NCI-H2196 (cell line): ENCODE results near the gene DKK1.

Experiments
- DNase-seq: peaks from one replicate; lab custom pipeline; 2025; ENCODE audit not compliant: unreplicated experiment; lab: John Stamatoyannopoulos, UW

The DKK1 gene

DNA sequence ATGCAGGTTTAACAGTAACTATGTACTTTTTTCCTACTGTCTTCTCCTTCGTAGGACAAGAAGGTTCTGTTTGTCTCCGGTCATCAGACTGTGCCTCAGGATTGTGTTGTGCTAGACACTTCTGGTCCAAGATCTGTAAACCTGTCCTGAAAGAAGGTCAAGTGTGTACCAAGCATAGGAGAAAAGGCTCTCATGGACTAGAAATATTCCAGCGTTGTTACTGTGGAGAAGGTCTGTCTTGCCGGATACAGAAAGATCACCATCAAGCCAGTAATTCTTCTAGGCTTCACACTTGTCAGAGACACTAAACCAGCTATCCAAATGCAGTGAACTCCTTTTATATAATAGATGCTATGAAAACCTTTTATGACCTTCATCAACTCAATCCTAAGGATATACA lies 2.4 kb downstream of the DKK1 start:
- DNase-seq = no peak

DNA sequence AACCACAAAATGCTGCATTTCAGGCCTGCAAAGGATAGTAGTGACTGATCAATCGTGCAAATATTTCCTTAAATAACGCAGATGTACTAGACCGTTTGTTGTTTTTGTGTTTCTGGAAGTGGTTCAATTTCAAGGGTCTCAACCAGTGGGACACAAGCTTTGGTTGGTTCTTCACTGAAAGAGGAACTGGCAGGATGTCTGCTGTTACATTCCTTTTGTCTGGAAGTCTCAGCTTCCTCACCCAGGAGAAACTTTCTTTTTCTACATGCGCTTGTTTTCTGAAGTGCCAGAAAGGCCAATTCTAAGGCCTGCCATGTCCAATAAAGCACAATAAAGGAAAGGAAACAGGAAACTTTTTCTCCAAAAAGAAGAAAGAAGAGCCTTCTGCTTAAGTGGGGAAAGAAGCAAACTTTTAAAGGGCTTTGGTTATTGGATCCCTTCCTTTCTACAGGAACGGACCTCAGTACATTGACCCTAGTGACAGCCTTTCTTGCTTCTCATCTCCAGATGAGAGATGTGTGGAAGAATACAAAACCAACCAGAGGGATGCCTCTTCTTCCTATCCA lies 4.1 kb downstream of the DKK1 start:
- DNase-seq = no peak

DNA sequence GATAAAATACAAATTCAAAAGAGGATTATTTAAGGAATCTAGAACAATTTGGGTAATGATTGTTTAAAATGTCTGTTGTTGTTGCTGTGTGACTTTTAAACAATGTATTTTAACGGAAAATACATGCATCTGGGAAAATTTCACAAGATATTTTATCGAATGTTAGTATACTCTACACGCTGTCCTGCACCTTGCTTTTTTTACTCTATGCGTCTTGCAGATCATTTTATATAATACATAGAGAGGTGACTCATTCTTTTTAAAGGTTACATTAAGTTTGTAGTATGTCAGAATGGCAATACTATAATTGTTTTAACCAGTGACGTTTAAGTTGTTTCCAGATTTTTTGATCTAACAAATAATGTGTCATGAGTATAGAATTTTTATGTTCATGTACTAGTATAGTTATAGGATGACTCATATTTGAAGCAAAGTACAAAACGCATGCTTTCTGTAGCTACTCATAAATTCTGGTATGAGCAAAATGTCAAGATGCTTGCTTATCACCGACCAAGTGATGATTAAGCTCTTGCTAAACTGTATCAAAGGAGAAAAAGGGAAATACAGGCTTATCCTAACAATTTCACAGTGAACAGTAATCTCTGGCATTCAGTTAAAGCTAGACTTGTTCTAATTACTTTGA lies 4.9 kb downstream of the DKK1 start:
- DNase-seq = no peak

DNA sequence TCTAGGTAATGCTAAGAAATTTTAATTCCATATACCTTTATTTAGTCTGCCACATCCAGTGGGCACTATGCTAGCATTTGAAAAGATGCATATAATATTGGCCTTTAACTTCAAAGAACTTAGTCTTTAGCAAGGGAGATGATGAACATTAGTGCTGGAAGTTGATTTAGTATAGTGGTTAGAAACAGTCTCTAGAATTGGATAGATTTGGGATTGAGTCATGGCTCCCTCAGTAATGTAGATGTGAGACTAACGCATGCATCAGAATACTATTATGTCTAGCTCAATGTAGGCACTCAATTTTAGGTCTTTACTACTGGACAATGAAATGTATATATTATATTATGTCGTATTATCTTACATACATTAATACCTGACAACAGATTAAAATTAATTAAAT lies 5.8 kb downstream of the DKK1 start:
- no peak for DNase-seq

DNA sequence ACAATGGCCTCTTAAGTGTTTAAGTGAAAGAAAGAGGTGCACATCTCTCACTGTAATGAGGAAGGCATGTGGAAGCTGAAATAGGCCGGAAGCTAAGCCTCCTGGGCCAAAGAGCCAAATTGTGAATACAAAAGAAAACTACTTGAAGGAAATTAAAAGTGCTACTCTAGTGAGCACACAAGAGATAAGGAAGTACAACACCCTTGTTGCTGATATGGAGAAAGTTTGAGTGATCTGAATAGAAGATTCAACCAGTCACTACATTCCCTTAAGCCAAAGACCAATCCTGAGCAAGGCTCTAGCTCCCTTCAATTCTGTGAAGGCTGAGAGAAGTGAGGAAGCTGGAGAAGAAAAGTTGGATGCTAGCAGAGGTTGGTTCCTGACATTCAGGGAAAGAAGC lies 8.2 kb downstream of the DKK1 start:
- no peak for DNase-seq

DNA sequence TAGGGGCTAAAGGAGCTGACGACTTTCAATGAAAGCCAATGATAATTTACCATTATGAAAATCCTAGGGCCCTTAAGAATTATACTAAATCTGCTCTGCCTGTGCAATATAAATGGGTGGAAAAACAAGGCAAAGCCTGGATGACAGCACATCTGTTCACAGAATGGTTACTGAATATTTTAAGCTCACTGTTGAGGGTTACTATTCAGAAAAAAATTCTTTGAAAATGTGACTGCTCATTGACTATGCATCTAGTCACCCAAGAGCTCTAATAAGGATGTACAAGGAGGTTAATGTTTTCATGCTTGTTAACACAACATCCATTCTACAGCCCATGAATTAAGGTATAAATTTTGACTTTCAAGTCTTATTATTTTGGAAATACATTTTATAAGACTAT lies 8.9 kb downstream of the DKK1 start:
- no peak for DNase-seq

DNA sequence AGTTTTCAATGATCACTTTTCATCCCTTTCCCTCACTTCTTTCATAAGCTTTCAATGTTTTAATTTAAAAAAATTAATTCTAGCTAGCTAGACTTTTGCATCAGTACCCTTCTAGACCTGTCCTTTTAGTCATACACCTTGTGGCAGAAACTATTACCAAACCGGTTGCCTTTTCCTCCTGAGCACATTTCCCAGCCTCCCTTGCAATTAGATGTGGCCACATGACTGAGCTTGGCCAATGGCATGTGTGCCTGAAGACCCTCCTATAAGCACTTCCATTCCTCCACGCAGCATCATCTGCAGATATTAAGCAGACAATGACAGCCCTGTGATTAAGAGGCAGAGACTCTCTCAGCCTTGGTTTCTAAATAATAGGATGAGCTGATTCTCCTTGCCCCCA lies 12.3 kb downstream of the DKK1 start:
- DNase-seq = no peak

DNA sequence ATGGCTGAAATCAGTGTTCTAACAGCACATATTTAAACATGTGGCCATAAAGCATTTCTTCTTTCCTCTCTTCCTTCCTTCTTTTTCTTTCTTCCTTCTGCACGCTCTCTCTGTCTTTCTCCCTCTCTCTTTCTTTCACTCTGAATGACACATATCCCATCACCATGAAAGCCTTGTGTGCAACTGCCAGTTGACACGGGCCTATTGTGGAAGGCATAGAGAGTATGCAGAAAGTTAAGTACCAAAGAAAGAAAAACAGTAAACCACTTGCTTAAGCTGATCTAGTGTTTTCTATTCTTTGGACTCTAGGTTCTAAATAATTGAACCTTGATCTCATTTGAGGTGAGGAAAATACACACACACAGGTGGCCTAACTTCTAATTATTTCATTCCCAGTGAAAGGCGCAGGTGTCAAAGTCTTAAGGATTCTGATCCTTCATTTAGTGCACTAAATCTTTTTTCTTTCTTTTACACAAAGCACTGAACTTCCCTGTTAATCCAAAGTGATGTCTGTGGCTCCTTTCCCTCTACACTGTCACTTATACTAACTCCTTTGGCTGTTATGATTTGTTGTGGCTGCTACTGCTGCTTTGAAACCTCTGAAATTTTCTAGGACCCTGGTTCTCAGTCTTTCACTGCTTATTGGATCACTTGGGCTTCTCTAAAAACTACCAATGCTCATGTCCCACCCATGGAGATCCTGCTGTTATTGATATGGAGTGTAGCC lies 17.7 kb downstream of the DKK1 start:
- DNase-seq = no peak

DNA sequence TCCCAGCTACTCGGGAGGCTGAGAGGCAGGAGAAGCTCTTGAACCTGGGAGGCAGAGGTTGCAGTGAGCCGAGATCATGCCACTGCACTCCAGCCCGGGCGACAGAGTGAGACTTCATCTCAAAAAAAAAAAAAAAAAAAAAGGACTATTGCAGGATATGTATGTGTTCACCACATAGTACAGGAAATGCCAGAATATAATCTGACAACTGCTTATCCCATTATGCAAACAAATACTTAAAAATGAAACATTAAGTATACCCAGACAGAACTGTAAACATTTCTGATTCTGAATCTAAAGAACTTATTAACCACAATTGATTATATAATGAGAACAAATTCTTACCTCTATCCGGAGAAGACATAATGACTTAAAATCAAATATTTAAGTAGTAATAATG lies 18.7 kb downstream of the DKK1 start:
- DNase-seq = no peak

DNA sequence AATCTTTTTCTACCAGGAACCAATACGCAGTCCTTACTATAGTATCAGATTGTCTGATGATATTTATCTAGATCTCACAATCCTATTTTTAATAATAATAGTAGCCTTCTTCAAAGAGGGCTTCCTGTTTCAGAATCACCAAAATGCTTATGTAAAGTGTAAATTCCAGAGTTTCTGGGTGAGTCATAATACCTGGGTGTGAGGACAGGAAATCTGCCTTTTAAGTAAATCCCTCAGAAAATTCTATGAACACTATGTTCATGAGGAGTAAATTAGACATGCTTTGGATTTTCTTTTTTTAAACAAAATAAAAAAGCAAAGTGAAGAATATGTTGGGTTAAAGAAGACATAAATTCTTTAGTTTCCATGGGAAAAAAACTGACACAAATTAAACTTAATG lies 20.5 kb downstream of the DKK1 start:
- no peak for DNase-seq

DNA sequence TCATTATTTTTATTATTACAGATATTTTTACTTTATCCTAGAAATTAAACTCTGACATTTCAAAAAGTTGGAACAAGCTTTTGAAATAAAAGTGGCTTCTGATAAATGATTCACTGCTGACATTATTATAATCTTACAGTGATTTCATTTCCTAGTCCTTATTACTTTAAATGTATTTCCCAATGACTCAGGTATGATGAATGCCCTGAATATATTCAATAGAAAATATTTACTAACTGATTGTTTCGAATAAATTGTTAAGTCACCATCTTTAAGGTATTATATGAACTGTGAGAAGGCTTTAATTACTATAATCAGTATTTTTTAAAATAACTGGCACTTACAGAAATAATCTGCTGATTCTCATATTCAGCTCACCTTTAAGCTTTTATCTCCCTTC lies 21.6 kb downstream of the DKK1 start:
- DNase-seq = no peak

DNA sequence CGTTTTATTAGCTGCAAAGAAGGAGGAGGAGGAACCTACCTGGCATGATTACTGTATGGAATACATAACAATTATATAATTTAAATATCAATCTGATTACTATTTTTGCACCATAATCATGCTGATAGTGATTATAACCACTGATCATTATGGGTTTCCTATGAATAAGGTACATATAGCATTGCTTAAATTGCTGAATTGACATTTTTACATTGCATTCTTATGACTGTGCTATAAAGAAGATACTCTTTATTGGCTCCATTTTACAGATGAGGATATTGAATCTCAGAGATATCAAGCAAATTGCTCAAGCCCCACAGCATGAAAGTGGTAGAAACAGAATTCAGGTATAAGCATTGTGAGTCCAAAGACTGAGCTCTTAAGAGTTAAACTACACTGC lies 23.1 kb downstream of the DKK1 start:
- DNase-seq = no peak

DNA sequence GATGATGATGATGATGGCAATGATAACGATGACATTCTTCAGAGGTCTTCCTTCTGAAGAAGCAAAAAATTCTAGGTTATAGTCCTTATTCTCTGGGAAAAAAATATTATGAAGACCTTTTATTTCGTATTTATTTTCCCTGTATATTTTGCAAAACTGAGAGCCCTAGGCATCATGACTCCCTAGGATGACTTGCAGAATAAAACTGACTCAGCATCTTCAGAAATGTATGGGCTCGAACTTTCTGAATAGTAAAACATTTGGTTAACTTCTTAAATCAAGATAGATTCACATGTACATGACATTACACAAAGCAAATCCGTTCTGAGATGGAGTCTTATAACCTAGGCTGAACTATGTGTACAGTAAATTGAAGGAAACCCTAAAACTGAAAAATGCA lies 29.4 kb downstream of the DKK1 start:
- DNase-seq = no peak

DNA sequence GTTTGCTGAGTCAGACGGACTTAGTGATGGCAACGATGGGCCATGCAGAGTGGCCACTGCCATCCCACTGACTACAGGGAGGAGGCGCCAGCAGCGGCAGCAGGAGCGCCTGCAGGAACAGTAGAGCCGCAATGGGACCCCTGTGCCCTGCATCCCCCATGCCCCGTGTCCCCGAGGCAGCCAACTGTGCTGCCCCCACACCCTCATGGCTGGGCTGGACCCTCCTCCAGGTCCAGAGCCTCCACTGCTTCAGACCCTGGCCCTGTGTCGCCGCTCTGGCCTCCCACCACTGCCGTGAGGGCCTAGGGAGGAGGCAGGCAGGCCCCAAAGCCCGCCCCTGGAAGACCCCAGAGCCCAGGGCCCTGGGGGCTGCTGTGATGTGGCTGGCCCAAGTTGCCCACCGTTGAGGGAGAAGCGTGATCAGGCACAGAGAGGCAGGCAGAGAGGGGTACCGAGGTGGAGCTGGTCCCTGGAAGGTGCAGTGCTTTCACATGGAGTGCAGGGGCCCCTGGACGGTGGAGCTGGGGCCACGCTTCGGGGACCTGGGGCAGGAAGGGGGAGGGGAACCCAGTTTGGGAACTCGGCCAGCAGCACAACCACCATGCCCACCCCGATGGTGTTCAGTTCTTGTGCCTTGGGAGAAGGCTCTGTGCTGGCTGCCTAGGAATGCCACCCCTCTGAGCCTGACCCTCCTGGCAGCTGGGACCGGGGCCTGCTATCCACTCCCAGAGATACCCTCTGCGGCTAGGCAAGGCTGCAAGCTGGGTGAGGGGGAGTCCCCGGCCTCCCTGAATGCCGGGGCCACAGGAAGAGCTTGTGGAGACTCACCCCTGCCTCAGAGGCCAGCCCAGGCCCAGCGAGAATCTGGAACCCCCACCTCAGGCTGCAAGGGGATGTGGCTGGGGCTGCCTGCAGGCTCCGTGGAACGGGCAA lies 32.6 kb downstream of the DKK1 start:
- DNase-seq = no peak

DNA sequence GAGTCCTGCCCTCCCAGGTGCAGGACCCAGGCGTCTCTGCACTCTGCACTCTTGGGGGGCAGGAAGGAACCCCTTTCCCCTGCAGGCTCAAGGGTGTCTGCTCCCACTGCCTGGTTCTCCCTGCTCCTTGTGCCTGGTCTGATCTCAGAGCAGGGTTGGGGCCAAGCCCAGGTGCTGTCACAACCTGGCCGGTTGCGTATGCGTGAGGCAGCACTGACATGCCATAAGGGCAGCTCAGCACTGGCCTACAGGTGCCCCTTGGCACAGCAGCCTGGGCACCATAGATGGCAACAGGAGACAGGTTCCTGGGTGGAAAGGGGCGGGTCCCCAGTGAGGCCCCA lies 33.2 kb downstream of the DKK1 start:
- no peak for DNase-seq

DNA sequence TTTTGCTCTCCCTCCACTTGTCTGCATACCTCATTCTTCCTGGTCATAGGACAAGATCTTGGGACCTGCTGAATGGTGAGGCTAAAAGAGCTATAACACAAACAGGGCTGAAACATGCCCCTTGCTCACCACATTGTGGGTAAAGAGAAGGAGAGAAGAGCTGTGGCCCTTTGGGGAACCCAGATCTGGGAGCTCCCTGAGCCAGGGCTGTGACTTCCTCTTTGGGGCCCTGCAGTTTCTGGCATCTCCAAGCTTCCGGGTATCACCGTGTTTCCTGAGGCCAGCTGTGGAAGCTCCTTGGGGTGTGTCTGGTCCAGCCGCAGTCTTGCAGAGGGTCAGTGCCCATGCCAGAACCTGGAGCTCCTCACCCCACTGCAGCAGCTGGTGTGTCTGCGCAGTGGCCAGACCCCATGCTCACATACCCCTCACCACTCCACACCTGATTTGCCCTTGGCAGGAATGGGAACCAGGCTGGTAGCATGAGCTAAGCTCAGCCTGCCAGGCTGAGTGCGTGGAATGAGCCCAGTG lies 34.0 kb downstream of the DKK1 start:
- no peak for DNase-seq

DNA sequence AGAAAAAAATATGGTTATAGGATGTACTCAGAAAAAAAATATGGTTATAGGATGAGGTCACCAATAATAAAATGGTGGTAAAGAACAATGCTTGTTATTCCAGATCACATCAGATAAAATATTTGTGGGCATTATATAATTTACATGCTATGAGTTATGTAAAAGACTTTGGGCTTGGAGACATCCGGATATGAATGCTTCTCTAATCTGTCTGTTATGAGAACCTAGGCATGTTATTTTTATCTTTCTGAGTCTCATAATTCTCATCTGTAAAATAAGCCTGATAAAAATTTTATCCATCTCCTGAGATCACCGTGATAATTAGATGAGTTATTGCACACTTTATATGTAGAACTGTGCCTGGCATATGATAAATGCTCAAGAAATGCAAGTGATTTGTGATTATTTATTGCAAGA lies 37.8 kb downstream of the DKK1 start:
- no peak for DNase-seq

DNA sequence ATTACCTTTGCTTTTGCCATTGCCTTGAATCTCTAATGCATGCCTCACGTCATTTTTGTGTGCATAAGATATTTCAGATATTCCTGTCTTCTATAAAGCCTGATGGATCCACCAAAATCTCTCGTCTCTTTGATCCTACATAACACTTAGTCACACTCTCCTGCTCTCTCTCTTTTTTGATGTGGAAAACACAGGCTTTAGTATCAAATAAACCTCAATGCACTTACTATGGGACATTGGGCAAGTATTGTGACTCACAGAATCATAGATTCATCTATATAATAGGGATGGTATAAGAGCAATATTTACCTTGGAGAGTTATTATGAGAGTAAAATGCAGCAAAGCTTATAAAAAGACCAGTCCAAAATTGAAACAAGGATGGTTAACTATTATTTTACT lies 39.1 kb downstream of the DKK1 start:
- DNase-seq = no peak

DNA sequence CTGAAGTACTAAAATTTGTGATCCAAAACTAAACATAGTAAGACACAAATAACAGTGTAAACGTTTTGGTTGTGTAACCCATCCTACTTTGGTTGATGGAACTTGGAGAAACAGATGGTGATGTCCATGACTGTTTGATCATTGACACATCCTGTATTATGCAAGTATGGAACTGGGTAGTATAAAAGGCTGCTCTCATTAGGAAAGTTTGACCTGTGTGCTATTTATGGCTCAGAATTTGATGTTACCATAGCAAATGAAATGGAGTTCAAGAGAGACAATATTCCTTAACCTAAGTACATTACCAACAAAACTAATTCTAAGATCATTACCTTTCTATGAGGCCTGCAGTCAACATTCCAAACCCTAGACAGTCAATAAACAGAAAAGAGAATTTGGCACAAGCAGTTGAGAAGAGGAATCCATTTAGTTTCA lies 39.9 kb downstream of the DKK1 start:
- no peak for DNase-seq

DNA sequence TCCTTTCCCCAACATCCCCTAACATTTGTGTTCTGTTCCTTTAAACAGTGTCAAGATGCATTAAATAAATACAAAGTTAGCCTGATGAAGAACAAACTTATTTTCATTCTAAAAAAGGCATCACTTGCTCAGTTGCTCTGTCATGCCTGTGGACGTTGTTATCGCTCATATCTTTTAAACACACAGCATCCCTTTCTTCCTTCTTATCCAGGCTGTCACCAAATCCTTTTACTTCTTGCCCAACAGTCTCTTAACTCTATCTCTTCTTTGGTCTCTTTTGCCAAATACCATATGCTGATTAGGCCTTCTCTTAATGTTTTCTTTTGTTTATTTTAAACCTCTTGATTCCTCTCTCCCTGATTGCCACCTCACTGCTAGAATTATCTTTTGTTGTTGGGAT lies 43.9 kb downstream of the DKK1 start:
- no peak for DNase-seq

DNA sequence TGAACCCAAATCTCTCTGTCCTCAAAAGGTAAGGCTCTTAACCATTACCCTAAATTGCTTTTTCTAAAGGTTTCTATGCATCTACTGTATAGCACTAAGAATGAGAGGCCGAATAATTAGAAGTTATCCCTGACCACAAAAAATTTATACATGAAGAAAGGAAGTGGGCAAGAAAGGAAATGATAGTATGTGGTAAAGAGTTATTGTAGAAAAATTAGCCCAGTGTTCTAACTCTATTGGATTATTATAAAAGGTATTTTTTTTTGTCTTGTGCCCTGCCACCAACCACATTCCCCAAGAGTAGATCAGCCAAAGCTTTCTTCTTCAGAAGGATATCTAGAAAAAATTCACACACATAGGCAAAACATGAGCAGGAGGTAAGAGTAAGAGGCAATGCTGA lies 45.4 kb downstream of the DKK1 start:
- DNase-seq = no peak
